Islet precursor cell (in vitro differentiated cells): ENCODE measurements around the gene USF2.
"Not testable (repeated sequence)": the region's sequence is repeated elsewhere in the genome, so short reads cannot be mapped to it uniquely, and the experiment has no call there.

Experiments used
- DNase-seq: peaks from one replicate; pipeline ENCODE4 v3.0.0-alpha.2; 2018

The USF2 gene

DNA sequence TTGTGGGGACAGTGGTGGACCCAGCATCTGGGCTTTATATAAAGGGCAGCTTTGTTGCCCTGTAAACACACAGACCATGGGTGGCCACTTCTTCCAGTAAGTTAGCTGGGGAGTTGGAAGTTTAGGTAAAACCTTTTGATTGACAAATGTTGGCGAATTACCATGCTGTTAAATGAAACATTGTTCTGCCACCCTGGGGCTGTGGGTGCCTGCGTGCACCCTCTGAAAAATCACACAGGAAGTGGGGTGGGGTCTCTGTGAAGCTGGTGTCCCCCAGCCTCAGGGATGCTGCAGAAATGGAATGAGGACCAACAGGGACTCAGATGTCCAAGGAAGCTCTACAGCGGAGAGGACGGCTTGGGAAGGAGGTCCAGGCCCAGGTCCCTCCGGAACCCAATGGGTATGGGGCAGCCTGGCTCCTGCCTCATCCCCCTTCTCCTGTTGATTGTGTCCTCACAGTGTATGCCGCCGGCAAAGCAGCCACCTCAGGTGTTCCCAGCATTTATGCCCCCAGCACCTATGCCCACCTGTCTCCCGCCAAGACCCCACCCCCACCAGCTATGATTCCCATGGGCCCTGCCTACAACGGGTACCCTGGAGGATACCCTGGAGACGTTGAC, 2.8 kb upstream of the USF2 start:
- DNase-seq, result peak; percentile 32

DNA sequence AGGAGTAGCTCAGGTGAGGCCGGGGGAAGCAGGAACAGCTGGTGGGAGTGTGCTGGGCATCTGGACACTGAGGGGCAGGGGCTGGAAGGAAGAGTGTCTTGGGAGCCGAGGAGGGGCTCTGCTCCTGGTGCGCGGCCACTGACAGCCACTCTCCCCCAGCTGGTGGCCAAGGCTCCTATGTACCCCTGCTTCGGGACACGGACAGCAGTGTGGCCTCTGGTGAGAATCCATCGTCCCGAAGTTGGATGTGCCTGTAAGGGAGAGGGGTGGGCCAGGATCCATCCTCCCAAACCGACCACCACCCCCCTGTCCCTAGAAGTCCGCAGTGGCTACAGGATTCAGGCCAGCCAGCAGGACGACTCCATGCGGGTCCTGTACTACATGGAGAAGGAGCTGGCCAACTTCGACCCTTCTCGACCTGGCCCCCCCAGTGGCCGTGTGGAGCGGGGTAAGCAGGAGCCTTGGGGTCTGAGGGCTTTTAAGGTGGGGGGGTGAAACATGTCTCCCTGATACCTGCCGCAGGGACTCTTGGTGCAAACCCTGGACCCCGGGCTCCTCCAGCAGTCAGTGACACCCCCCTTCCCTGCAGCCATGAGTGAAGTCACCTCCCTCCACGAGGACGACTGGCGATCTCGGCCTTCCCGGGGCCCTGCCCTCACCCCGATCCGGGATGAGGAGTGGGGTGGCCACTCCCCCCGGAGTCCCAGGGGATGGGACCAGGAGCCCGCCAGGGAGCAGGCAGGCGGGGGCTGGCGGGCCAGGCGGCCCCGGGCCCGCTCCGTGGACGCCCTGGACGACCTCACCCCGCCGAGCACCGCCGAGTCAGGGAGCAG, 2.0 kb upstream of the USF2 start:
- peak; percentile 51 for DNase-seq

DNA sequence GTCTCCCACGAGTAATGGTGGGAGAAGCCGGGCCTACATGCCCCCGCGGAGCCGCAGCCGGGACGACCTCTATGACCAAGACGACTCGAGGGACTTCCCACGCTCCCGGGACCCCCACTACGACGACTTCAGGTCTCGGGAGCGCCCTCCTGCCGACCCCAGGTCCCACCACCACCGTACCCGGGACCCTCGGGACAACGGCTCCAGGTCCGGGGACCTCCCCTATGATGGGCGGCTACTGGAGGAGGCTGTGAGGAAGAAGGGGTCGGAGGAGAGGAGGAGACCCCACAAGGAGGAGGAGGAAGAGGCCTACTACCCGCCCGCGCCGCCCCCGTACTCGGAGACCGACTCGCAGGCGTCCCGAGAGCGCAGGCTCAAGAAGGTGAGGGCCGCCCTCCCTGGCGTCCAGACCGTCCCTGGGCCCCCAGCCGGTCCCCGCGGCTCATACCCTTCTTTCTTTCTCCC, 1.4 kb upstream of the USF2 start:
- peak; percentile 59 for DNase-seq

DNA sequence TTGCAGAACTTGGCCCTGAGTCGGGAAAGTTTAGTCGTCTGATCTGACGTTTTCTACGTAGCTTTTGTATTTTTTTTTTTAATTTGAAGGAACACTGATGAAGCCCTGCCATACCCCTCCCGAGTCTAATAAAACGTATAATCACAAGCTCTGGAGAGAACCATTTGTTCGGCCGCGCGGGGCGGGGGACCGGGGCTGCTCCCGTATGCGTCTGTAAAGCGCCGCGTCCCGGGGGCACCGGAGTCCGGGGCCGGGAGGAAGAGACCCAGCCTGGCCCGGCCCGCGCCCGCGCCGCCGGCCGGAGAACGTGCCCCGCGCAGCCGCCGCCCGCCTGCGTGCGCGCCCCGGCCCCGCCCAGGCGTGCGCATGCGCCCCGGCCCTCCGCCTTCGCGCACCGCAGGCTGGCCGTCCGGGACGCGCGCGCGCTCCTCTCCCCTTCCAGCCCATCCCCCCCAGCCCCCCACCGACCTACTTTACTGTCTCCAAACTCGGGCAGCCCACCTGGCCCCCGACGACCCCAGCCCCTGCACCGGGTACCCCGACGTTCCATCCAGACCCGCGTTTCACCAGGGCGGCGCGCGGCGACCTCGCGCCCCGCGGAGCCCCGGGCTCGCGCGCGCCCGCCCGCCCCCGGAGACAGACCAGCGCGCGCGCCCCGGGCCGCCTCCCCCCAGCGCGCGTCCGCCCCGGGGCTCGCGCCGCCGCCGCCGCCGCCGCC, 785 bp upstream of the USF2 start:
- peak; percentile 71 for DNase-seq

DNA sequence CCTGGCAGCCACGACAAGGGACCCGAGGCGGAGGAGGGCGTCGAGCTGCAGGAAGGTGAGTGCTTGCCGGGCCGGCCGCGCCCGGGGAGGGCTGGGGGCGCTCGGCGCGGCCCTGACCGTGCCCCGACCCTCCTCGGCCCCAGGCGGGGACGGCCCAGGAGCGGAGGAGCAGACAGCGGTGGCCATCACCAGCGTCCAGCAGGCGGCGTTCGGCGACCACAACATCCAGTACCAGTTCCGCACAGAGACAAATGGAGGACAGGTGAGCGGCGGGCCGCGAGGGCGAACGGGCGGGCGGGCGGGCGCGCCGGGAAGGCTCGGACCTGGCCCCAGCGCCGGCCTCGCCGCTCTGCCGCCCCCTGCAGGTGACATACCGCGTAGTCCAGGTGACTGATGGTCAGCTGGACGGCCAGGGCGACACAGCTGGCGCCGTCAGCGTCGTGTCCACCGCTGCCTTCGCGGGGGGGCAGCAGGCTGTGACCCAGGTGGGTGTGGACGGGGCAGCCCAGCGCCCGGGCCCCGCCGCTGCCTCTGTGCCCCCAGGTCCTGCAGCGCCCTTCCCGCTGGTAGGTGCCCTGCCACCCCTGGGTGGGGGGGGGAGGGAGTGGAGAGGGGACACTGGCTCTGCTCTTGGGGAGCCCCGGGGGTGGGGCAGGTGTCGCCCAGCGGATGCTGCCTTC, 816 bp downstream of the USF2 start:
- peak; percentile 96 for DNase-seq

DNA sequence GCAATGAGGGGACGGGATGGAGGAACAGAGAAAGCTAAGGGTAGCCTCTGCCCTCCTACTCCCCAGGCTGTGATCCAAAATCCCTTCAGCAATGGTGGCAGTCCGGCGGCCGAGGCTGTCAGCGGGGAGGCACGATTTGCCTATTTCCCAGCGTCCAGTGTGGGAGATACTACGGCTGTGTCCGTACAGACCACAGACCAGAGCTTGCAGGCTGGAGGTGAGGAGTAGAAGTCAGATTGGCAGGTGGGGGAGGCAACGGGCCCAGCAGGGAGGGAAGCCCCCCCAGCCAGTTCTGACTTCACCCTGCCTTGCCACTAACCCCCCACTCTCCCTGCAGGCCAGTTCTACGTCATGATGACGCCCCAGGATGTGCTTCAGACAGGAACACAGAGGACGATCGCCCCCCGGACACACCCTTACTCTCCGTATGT, 1.6 kb downstream of the USF2 start:
- DNase-seq, result no peak

DNA sequence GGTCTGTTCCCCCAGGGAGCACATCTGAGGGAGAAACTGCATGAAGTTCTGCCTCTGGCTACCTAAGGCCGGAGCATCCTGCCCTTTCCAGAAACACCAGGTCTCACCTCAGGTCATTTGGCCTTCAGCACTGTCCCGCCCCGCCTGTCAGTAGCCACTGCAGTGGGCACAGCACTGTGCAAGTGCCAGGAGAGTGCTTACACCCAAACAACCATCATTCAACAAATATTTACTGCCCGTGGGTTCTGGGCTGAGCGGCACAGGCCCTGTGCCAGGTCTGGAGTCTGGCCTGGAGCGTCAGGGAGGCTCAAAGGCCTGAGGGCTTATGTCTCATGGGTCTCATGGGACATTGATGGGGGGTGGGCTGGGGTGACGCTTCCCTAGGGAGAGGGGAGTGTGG, 2.8 kb downstream of the USF2 start:
- DNase-seq, result no peak

DNA sequence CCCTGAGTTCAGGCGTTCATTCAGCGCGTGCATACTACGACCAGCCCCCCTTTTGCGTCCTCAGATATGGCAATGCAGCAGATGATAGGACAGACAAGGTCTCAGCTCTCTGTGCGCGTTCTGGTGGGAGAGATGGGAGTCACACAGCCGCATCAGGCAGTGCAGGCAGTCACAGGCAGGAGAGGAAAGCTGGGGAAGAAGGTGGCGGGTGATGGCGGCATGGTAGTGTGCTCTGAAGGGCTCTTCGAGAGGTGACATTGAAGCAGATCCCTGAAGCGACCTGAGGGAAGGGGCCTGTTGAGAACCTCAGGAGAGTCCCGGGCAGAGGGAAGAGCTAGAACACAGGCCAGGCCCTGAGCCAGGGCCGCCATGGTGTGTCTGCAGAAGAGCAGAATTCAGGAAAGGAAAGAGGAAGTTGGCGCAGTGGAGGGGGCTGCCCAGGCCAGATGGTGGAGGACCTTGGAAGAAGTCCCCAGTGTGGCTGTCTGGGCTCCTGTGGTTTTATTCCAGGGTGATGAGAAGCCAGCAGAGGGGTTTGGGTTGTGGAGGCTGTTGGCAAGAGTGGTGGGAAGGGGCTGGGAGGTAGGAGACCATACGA, 3.5 kb downstream of the USF2 start:
- DNase-seq, result no peak

DNA sequence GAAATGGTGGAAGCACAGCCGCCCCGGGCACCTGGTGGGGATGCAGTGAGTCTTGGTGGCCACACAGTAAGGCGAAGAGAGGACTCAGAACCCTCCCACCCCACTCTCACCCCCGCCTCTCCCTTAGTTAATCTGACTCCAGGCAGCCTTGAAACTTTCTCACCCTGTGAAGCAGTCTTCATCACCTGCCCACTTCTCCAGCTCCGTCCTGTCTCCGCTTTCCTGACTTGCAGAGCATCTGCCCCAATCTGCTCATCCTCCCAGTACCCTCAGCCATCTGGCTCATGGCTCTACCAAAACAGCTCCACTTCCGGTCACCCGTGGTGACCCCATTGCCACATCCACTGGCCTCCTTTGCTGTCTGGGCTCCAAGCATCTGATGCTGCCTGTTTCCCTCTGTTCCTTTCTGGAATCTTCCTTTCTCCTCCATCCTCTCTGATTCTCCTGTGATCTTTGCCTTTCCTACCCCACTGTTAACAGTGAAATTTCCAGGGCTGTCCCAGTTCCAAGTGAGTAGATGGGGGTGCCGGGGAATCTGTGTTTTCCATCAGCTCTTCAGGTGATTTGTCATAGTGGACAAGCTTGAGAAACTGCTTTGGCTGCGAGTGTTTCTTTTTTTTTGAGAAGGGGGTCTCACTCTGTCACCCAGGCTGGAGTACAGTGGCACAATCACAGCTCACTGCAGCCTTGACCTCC, 4.3 kb downstream of the USF2 start:
- DNase-seq, result no peak

DNA sequence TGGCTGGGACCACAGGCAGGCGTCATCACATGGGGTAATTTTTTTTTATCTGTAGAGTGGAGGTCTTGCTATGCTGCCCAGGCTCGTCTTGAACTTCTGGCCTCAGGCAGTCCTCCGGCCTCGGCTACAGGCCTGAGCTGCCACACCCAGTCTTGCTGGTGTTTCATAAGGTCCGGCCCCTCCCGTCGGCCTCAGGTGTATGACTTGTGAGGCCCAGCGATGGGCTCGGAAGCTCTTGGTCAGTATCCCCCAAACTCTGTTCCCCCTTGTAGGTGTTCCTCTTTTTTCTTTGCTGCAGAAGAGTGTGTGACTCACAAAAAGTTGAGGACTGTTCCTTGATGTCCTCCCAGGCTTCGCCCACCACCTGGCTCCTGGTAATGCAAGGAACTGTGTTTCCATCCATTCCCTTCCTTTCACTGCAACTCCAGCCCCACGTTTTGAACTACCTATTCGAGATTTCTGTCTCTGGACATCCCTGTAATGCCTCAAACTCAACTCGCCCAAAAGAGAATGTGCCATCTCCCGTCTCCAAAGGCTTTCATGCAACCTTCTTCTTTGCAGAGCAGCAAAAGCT, 5.0 kb downstream of the USF2 start:
- DNase-seq, result no peak

DNA sequence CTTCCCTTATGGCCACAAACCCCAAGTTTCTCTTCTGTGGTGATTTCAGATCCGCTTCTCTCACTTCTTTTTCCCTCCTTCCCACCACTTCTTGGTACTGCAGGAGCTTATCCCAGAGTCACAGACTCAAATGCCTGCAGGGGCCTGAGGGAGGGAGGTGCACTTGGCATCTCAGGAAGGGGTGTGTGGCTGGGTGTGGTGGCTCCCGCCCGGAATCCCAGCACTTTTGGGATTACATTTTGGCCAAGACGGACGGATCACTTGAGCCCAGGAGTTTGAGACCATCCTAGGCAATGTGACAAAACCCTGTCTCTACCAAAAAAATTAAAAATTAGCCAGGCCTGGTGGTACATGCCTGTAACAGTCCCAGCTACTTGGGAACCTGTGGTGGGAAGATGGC, 5.6 kb downstream of the USF2 start:
- no peak for DNase-seq

DNA sequence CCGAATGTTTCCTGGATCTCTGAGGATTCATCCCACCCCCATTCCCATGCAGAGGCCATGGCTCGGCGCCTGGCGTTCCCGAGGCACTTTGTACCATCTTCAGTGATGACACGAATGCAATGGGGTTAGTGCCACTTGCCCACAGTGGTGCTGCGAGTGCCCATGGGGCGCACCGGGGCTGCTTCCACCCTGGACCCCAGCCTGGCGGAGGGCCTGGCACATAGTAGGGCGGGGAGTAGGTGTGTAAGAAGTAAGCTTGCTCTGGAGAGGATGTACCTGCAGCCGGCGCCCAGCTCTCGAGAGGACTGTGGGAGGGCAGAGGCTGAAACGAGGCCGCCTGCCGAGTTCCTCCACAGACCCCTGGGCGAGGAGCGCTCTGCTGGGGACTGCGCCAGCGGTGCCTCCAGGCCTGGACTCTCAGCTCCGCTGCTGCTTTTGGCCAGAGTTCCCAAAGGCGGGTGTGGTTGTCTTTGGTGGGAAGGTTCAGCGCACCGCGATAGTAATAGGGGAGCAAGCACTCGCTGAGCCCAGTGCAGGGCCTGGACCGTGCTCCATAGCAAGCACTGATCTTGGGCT, 8.0 kb downstream of the USF2 start:
- no peak for DNase-seq

DNA sequence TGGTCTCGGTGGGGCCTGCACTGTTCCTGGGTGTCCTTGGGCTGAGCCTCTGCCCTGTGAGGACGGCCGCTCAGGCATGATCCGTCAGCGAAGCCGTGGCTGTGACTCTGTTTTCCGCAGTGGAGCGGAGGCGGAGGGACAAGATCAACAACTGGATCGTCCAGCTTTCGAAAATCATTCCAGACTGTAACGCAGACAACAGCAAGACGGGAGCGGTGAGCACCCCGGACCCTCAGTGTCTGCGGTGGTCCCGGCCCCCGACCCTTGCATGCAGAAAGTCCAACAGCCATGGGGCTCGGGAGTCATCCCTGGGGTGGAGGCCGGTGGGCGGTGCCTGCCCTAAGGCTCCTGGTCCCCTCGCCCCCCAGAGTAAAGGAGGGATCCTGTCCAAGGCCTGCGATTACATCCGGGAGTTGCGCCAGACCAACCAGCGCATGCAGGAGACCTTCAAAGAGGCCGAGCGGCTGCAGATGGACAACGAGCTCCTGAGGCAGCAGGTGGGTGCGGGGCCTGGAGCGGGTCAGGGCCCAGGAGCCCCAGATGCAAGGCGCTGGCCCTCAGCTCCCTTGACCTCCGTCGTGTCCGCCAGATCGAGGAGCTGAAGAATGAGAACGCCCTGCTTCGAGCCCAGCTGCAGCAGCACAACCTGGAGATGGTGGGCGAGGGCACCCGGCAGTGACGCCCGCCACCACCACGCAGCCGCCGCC, 10.0 kb downstream of the USF2 start:
- DNase-seq, result no peak

DNA sequence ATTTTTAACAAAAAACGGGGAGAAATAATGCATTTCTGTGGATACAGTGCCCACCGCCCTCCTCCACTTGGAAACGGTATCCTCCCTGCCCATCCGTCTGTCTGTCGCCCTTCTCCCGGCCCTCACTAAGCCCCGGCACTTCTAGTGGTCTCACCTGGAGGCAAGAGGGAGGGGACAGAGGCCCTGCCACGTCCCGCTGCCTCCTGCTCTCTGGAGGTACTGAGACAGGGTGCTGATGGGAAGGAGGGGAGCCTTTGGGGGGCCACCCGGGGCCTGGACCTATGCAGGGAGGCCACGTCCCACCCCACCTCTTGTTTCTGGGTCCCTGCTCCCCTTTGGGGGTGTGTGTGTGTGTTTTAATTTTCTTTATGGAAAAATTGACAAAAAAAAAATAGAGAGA, 10.6 kb downstream of the USF2 start:
- DNase-seq, result no peak

DNA sequence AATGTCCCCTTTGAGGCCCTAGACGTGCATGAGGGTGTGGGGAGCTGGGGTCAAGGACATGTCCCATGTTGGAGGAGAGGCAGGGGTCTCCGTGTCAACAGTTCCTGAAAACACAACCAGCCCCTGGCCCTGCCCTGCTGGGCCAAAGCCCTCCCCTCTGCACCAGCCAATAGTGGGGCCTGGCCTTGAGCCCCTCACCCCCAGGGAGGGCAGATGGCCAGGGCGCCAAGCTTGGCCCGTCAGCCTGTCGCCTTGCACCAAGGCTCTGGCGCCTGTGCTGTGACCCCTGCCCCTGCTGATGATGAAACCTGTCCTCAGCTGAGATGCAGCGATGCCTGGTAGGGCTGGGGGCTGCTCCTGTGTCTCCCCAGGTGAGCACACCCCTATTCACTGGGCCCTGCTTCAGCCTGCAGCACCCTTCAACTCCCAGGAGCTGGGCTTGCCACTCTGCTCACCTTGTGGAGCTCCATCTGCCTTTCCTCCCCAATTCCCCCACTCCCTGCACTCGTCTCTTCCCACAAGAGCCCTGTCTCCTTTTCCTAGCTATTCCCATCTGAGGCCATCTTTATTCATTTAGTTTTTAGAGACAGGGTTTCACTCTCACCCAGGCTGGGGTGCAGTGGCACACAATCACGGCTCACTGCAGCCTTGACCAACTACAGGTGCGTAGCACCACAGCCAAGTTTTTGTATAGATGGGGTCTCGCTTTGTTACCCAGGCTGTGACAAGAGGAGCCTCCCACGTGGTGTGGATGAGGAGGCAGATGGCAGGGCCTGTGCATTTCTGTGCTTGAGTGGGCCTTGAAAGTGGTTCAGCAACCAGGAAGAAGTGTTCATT, 11.4 kb downstream of the USF2 start:
- no peak for DNase-seq

DNA sequence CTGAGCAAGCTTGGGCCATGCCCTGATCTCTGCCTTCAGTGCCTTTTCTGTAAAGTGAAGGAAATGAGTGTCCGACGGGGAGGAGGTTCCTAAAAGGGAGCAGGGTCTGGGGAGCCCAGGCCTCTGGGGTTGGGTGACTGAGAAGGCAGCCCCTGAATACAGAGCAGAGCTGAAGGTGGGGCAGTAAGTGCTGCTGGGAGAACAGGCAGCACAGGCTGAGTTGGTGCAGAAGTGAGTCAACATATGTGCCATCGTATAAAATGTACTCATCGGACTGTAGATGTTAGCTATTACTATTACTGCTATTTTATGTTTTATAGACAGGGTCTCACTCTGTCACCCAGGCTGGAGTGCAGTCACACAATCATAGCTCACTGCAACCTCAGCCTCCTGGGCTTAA, 12.5 kb downstream of the USF2 start:
- DNase-seq, result no peak

DNA sequence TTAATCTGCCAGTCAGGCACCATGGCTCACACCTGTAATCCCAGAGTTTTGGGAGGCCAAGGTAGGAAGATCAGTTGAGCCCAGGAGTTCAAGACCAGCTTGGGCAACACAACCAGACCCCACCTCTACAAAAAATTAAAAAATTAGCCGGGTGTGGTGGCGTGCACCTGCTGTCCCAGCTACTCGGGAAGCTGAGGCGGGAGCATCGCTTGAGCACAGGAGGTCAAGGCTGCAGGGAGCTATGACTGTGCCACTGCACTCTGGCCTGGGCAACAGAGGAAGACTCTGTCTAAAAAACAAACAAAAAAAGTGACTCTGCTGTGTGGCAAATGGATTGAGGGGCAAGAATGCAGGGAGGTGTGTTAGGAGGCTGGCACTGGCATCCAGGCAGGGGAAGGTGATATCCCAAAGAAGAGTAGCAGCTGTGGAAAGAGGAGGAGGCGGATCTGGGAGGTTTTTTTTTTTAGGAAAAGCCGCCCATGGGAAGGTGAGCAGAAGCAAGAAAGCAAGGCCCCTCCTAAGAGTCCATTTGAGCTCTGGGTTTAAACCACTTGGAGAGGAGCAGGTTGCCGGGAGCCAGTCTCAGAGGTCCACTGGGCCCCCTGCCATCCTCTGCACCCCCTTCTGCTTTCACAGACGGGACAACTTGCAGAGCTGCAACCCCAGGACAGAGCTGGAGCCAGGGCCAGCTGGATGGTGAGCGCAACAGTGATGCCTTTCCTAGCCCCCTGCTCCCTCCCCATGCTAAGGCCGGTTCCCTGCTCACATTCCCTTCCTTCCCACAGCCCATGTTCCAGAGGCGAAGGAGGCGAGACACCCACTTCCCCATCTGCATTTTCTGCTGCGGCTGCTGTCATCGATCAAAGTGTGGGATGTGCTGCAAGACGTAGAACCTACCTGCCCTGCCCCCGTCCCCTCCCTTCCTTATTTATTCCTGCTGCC, 15.7 kb downstream of the USF2 start:
- DNase-seq, result no peak

DNA sequence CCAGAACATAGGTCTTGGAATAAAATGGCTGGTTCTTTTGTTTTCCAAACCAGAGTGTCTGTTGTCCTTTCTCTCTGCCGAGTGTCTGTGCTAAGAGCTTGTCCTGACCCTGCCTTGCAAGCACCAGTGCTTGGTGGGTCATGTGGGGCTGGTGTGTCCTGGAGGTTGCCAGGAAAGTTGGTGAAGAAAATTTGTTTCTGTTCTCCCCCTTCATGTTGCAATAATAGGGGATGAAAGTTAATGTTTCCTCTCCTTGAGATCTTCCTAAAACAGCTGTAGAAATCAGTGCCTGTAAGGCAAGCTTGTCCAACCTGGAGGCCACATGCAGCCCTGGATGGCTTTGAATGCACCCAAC, 16.3 kb downstream of the USF2 start:
- no peak for DNase-seq

DNA sequence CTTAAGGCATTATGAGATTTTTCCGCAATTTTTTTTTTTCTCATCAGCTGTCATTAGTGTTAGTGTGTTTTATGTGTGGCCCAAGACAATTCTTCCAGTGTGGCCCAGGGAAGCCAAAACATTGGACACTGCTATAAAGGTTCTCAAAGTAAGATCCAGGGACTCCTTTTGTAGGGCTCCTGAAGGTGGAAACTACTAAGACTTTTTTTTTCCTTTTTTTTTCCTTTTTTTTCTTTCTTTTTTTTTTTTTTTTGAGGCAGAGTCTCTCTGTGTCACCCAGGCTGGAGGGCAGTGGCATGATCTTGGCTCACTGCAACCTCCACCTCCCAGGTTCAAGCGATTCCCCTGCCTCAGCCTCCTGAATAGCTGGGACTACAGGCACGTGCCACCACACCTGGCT, 16.7 kb downstream of the USF2 start:
- DNase-seq, result not testable (repeated sequence)
